SU-DHL-6 (cell line): Measurements from ENCODE around the gene CNOT1.

Source experiments
- EZH2phosphoT487 ChIP-seq: fragments of 200-600 bp; sonication (generic), shearing (Covaris generic); conservative IDR thresholded peaks from 2 replicates; pipeline ENCODE4 v1.6.1; 2018; ENCODE audit warnings: mild to moderate bottlenecking, antibody characterized with exemption, low read length, moderate library complexity, mixed read lengths
- TF ChIP-seq, protein P1 (sequence below): fragments of 200-600 bp; sonication (generic); IDR thresholded peaks from one replicate; pipeline ENCODE4 v1.5.1; 2017; ENCODE audit warnings: antibody characterized with exemption, mild to moderate bottlenecking, low read length, moderate library complexity; ENCODE audit not compliant: insufficient read depth, poor library complexity, severe bottlenecking

DNA sequence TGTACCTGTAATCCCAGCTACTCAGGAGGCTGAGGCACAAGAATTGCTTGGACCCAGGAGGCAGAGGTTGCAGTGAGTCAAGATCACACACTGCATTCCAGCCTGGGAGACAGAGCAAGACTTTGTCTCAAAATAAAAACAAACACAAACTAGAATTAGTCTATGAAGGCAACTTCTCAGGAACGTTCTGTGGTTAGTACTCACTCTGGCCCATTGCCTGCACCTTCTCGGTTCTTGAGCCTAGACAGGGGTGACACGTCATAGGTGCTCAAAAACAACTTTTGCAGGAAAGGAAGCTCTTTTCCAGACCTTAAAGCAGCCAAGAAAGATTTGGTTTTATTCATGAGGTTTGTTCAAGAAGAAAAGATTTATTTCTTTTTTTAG is 22.3 kb upstream of the CNOT1 start:
- TF ChIP-seq, protein P1, sequence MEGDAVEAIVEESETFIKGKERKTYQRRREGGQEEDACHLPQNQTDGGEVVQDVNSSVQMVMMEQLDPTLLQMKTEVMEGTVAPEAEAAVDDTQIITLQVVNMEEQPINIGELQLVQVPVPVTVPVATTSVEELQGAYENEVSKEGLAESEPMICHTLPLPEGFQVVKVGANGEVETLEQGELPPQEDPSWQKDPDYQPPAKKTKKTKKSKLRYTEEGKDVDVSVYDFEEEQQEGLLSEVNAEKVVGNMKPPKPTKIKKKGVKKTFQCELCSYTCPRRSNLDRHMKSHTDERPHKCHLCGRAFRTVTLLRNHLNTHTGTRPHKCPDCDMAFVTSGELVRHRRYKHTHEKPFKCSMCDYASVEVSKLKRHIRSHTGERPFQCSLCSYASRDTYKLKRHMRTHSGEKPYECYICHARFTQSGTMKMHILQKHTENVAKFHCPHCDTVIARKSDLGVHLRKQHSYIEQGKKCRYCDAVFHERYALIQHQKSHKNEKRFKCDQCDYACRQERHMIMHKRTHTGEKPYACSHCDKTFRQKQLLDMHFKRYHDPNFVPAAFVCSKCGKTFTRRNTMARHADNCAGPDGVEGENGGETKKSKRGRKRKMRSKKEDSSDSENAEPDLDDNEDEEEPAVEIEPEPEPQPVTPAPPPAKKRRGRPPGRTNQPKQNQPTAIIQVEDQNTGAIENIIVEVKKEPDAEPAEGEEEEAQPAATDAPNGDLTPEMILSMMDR = no peak
- TF ChIP-seq EZH2phosphoT487 = no peak
